HL-60 (cell line): ENCODE results near the gene GTF3C5.

ENCODE experiments used
- DNase-seq, 2 experiments: peaks; one replicate each; pipeline ENCODE4 v3.0.0-alpha.2; 2010 to 2020; ENCODE audit warnings: low read depth in 1 of 2, low spot score in 1 of 2
- H3K27ac ChIP-seq: fragments of 250-450 bp; sonication (Bioruptor Pico); replicated peaks from 2 replicates; pipeline ENCODE4 v1.5.1; 2020; ENCODE audit warnings: mild to moderate bottlenecking, moderate library complexity
- H3K27me3 ChIP-seq: fragments of 250-450 bp; sonication (Bioruptor Pico); 2 replicates; pipeline ENCODE4 v1.5.1; 2021; ENCODE audit warnings: mild to moderate bottlenecking, moderate library complexity; ENCODE audit not compliant: insufficient read depth, poor library complexity, severe bottlenecking
- H3K4me3 ChIP-seq: replicated peaks from 2 replicates; pipeline ENCODE4 v1.5.1; 2011; ENCODE audit warnings: mild to moderate bottlenecking, control low read depth, low read length; ENCODE audit not compliant: insufficient read depth
- GABPA ChIP-seq: IDR thresholded peaks from 2 replicates; pipeline ENCODE4 v1.6.1; 2012; ENCODE audit warnings: low read depth
- POLR2AphosphoS5 ChIP-seq: IDR thresholded peaks from 2 replicates; pipeline ENCODE4 v1.6.1; 2012; ENCODE audit warnings: low read depth
- SPI1 ChIP-seq: IDR thresholded peaks from 2 replicates; pipeline ENCODE4 v1.6.1; 2012; ENCODE audit warnings: low read depth, mild to moderate bottlenecking, borderline replicate concordance
- TF ChIP-seq, protein P1 (sequence below): IDR thresholded peaks from one replicate; pipeline ENCODE4 v1.5.1; 2011; ENCODE audit warnings: low read length, control low read depth, inconsistent platforms; ENCODE audit not compliant: insufficient read depth
- TF ChIP-seq, protein P2 (sequence below): IDR thresholded peaks from 2 replicates; pipeline ENCODE4 v1.6.1; 2012; ENCODE audit warnings: low read depth; ENCODE audit not compliant: insufficient replicate concordance

Gene GTF3C5

DNA sequence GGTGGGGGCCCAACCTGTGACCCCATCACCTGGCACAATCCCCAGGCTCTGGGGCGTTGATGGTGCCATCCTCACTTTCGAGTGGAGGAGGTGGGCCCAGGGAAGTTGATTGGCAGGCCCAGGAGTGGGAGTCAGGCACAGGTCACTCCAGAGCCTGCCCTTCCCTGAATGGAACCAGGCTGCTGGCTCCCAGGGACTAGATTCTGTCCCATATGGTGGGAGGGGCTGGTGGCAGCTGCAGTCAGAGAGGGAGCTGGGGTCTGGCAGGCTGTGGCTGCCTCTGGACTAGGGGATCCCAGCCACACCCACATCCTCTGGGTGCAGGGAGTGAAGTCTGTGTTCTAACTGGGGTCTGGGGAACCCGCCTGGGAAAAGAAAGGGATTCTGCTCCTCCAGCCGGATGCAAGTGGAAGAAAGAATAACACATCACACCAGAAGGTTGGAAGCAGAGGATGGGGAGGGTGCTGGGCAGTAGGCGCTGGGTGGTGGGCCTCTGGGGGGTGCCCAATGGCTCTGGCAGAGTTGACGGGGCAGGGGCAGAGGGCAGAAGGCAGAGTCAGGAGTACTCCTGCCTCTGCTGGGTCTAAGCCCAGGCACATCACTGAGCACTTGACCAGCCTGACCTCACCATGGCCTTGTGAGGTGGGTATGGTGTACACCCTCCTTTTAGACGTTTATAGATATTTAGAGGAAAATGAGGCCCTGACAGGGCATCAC is 56.8 kb downstream of the GTF3C5 start:
- DNase-seq: no peak
- Histone ChIP-seq H3K4me3 (no peak overlapping the region), H3K27ac (no peak overlapping the region), H3K27me3 (no peaks in the 10 kb centered on the region)
- no peak for TF ChIP-seq GABPA
- TF ChIP-seq, protein P1, sequence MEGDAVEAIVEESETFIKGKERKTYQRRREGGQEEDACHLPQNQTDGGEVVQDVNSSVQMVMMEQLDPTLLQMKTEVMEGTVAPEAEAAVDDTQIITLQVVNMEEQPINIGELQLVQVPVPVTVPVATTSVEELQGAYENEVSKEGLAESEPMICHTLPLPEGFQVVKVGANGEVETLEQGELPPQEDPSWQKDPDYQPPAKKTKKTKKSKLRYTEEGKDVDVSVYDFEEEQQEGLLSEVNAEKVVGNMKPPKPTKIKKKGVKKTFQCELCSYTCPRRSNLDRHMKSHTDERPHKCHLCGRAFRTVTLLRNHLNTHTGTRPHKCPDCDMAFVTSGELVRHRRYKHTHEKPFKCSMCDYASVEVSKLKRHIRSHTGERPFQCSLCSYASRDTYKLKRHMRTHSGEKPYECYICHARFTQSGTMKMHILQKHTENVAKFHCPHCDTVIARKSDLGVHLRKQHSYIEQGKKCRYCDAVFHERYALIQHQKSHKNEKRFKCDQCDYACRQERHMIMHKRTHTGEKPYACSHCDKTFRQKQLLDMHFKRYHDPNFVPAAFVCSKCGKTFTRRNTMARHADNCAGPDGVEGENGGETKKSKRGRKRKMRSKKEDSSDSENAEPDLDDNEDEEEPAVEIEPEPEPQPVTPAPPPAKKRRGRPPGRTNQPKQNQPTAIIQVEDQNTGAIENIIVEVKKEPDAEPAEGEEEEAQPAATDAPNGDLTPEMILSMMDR: no peak
- no peak for TF ChIP-seq POLR2AphosphoS5
- no peak for TF ChIP-seq SPI1
- TF ChIP-seq, protein P2, sequence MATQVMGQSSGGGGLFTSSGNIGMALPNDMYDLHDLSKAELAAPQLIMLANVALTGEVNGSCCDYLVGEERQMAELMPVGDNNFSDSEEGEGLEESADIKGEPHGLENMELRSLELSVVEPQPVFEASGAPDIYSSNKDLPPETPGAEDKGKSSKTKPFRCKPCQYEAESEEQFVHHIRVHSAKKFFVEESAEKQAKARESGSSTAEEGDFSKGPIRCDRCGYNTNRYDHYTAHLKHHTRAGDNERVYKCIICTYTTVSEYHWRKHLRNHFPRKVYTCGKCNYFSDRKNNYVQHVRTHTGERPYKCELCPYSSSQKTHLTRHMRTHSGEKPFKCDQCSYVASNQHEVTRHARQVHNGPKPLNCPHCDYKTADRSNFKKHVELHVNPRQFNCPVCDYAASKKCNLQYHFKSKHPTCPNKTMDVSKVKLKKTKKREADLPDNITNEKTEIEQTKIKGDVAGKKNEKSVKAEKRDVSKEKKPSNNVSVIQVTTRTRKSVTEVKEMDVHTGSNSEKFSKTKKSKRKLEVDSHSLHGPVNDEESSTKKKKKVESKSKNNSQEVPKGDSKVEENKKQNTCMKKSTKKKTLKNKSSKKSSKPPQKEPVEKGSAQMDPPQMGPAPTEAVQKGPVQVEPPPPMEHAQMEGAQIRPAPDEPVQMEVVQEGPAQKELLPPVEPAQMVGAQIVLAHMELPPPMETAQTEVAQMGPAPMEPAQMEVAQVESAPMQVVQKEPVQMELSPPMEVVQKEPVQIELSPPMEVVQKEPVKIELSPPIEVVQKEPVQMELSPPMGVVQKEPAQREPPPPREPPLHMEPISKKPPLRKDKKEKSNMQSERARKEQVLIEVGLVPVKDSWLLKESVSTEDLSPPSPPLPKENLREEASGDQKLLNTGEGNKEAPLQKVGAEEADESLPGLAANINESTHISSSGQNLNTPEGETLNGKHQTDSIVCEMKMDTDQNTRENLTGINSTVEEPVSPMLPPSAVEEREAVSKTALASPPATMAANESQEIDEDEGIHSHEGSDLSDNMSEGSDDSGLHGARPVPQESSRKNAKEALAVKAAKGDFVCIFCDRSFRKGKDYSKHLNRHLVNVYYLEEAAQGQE: no peak

DNA sequence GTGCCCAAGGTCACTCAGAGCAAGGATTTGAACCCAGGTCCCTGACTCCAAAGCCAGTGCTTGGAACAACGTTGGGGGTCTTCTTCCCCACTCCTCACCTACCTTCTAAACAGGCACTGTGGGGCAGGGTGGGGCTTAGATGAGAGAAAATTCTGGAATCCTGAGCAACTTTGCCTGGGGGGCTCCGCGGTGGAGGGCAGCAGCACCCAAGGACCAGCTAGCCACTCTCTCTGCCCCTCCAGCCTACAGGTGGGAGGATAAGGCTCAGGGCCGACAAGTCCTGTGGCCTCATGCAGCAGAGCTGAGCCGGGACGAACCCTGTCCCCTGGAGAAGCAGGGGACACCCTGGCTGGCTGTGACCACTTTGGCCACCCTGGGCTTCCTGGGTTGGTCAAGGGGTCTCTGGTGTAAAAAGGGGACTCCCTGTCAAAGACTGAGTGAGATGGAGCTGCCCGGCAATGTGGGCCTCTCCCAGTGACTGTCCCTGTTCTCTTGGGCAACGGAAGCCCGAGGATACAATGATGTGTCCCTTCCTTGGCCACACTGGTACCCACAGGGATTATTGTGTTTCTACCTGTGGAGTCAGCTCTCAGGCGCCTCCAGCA is 57.5 kb downstream of the GTF3C5 start:
- no peak for DNase-seq
- Histone ChIP-seq H3K27me3 (no peaks in the 10 kb centered on the region), H3K27ac (no peak overlapping the region), H3K4me3 (no peak overlapping the region)
- TF ChIP-seq, protein P1: no peak
- TF ChIP-seq POLR2AphosphoS5 (no peak), SPI1 (no peak), GABPA (no peak)
- TF ChIP-seq, protein P2: no peak

DNA sequence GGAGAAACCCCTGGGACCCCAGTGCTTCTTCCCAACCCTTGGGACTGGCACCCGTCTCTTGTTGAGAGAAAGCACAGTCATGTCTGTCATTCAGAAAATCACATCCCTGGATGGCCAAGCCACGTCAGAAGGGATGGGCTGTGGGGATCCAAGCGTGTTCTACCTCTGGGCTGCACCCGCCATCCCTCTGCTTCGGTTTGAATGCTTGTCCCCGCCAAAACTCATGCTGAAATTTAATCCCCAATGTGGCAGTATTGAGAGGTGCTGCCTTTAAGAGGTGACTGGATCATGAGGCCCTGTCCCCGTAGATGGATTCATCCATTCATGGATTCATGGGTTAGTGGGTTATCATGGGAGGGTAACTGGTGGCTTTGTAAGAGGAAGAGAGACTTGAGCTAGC is 58.0 kb downstream of the GTF3C5 start:
- no peak for TF ChIP-seq POLR2AphosphoS5
- TF ChIP-seq, protein P2: no peak
- TF ChIP-seq SPI1: no peak
- TF ChIP-seq GABPA: no peak
- TF ChIP-seq, protein P1: no peak
- Histone ChIP-seq H3K27me3 (no peaks in the 10 kb centered on the region), H3K4me3 (no peak overlapping the region), H3K27ac (no peak overlapping the region)
- no peak for DNase-seq
